D721Med (cell line): ENCODE measurements around the gene NSG2.
"Not testable (repeated sequence)": the region's sequence is repeated elsewhere in the genome, so short reads cannot be mapped to it uniquely, and the experiment has no call there.

Source experiments
- DNase-seq: peaks from one replicate; pipeline ENCODE4 v3.0.0; 2011; ENCODE audit warnings: low spot score; ENCODE audit not compliant: insufficient read length
- FAIRE-seq: peaks from 2 replicates; lab custom pipeline; 2011; peaks lifted over from hg19 to GRCh38; lab: Jason Lieb, UNC
- CTCF ChIP-seq: IDR thresholded peaks from 2 replicates; pipeline ENCODE4 v1.5.1; 2012; ENCODE audit warnings: mild to moderate bottlenecking, control low read depth; ENCODE audit not compliant: insufficient read depth; ENCODE audit errors: missing control alignments

The NSG2 gene

GRCh38 chr5:174097486-174098185, 52.1 kb downstream of the NSG2 start:
- FAIRE-seq (no peak), DNase-seq (no peak)
- no peak for TF ChIP-seq CTCF

GRCh38 chr5:174098694-174099093, 53.2 kb downstream of the NSG2 start:
- DNase-seq = no peak
- no peak for FAIRE-seq
- TF ChIP-seq CTCF = no peak

DNA sequence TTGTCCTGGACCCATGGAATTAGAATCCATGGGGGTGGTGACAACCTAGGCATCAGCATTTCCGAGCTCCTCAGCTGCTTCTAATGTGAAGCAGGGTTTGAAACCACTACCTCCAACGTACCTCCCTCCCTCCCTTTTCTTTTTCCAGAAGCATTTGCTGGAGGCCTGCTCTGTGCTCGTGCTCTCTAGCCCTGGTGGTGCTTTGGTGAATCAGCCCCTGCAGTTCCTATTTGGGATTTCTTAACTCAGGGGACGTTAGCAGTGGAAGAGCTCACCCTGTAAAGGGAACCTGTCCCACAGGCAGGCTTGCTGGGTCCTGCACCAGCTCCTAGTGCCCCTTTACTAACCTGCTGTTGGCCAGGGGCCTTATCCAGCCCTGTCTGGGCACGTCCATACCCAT, 55.0 kb downstream of the NSG2 start:
- no peak for FAIRE-seq
- TF ChIP-seq CTCF = no peak
- DNase-seq = no peak

GRCh38 chr5:174101195-174101730, 55.8 kb downstream of the NSG2 start:
- DNase-seq = no peak
- TF ChIP-seq CTCF = no peak
- FAIRE-seq = no peak

DNA sequence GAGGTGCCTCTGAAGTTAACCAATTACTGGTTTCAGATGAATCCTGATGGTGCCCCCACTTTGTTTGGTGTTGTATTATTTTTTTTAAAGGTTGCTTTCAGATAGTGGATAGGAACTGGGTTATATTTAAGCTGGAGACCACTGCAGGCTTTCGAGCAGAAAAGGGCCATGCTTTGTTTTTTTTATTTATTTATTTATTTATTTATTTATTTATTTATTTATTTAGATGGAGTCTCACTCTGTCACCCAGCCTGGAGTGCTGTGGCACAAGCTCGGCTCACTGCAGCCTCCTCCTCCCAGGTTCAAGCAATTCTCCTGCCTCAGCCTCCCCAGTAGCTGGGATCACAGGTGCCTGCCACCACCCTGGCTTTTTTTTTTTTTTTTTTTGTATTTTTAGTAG, 57.1 kb downstream of the NSG2 start:
- FAIRE-seq, DNase-seq: not testable (repeated sequence)

- FAIRE-seq (no peak), DNase-seq (no peak)
- TF ChIP-seq CTCF = no peak
These were observed 61.6 kb downstream of the NSG2 start for GRCh38 chr5:174106997-174107655.

DNA sequence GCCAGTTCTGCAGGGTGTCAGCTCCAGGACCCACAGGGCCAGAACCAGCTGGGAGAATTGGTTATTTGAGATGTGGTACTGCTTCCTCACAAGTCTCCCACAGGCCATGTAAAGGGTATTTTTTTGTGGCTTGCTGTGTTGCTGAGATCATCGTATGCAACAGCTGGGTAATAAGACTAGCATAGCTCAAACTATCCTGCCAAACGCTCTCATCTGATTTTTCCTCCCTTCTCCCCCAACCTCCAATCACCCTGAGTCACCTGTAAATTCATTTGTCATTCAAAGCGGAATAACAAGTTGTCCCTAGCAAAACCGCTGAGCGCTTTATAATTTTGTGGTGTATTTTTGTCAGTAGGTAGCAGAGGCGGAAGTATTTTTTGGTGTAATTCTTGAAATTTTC, 63.2 kb downstream of the NSG2 start:
- TF ChIP-seq CTCF = no peak
- DNase-seq (no peak), FAIRE-seq (no peak)
